ENCODE measurements around the gene UROC1.

UROC1 gene

DNA sequence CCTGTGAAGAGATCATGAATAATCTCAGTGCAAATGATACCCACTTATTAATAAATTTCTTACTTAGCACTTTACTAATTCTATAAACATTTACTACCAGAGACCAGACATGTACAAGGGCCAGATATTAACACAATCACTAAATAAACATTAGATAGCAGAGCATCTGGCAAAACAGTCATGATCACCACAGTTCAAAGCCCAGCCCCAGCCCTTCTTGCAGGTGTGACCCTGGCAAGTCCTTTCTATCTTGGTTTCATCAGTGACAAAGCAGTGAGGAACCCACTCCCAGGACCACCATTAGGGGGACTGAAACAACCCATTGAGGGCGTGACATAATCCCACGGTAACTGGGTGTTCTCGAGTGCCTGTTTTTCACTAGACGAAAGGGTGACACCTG, 53.5 kb downstream of the UROC1 start:
- Histone ChIP-seq H3K4me2 (ENCODE audit: low read length, poor library complexity, severe bottlenecking) (no peak overlapping the region), H3K27ac (ENCODE audit: low read length, poor library complexity, severe bottlenecking) (no peak overlapping the region), H3K4me3 (ENCODE audit: insufficient read depth in 1 of 2, low read depth in 1 of 2, low read length in 2 of 2) (no peak overlapping the region), H3K4ac (ENCODE audit: low read depth in 1 of 2, low read length in 2 of 2) (no peak overlapping the region), H3K79me1 (replicated peaks; ENCODE audit: low read length, poor library complexity, severe bottlenecking) (peaks cover 71% of the 10 kb centered on the region), H3K23ac (ENCODE audit: low read length in 2 of 2) (no peak overlapping the region), H2BK15ac (ENCODE audit: low read depth, poor library complexity, severe bottlenecking) (no peak overlapping the region), H4K91ac (ENCODE audit: low read length) (no peak overlapping the region), H2AFZ (ENCODE audit: low read depth, low read length) (no peak overlapping the region), H3K4me1 (ENCODE audit: control insufficient read depth, insufficient read depth, low read depth, low read length) (peaks cover 2% of the 10 kb centered on the region), H2BK12ac (ENCODE audit: low read length in 2 of 2) (no peak overlapping the region), H3K14ac (ENCODE audit: low read length in 2 of 2) (no peak overlapping the region), H3K9ac (ENCODE audit: low read length) (no peak overlapping the region), H2BK5ac (ENCODE audit: low read depth, low read length, poor library complexity, severe bottlenecking) (no peak overlapping the region), H4K8ac (ENCODE audit: low read length) (no peak overlapping the region), H3K9me3 (ENCODE audit: control insufficient read depth, low read length) (no peaks in the 10 kb centered on the region), H3K18ac (ENCODE audit: low read depth in 1 of 2, low read length in 2 of 2) (no peak overlapping the region), H3K27me3 (ENCODE audit: control insufficient read depth in 1 of 2, insufficient read depth in 1 of 2, low read length in 2 of 2) (no peaks in the 10 kb centered on the region), H2AK5ac (ENCODE audit: low read length, severe bottlenecking) (no peak overlapping the region), H2BK120ac (ENCODE audit: low read depth, low read length) (no peak overlapping the region), H3K36me3 (ENCODE audit: control insufficient read depth in 1 of 2, insufficient read depth in 2 of 2, low read depth in 1 of 2, low read length in 2 of 2) (peaks cover 81 to 96% of the 10 kb centered on the region in 2 experiments)
- no peak for DNase-seq
- WGBS = 88% methylated on average over 4 of the region's 4 CpGs

DNA sequence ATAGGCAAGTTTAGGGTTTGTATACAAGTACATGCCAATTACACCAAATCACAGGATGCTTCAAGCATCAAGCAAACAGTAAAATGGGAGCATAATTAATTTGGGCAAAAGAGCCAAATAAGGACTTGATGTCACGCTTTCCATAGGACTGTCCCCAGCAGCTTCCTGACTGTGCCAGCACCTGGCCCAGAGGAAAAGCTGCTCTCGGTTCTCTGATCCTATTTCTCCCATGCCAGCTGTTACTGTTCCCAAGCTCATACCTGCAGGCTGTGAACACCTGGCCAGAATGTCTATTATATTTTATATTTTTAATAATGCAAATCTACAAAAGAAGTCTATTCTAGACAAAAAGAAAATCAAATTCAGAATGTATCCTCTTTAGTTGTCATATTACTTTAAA, 54.1 kb downstream of the UROC1 start:
- no peak for DNase-seq
- Histone ChIP-seq H3K4me2 (ENCODE audit: low read length, poor library complexity, severe bottlenecking) (no peak overlapping the region), H2BK120ac (ENCODE audit: low read depth, low read length) (no peak overlapping the region), H3K23ac (ENCODE audit: low read length in 2 of 2) (no peak overlapping the region), H3K27me3 (ENCODE audit: control insufficient read depth in 1 of 2, insufficient read depth in 1 of 2, low read length in 2 of 2) (no peaks in the 10 kb centered on the region), H2AK5ac (ENCODE audit: low read length, severe bottlenecking) (no peak overlapping the region), H2AFZ (ENCODE audit: low read depth, low read length) (no peak overlapping the region), H3K27ac (ENCODE audit: low read length, poor library complexity, severe bottlenecking) (no peak overlapping the region), H3K9ac (ENCODE audit: low read length) (no peak overlapping the region), H4K91ac (ENCODE audit: low read length) (no peak overlapping the region), H2BK15ac (ENCODE audit: low read depth, poor library complexity, severe bottlenecking) (no peak overlapping the region), H2BK12ac (ENCODE audit: low read length in 2 of 2) (no peak overlapping the region), H3K14ac (ENCODE audit: low read length in 2 of 2) (no peak overlapping the region), H3K4ac (ENCODE audit: low read depth in 1 of 2, low read length in 2 of 2) (no peak overlapping the region), H3K18ac (ENCODE audit: low read depth in 1 of 2, low read length in 2 of 2) (no peak overlapping the region), H2BK5ac (ENCODE audit: low read depth, low read length, poor library complexity, severe bottlenecking) (no peak overlapping the region), H3K36me3 (ENCODE audit: control insufficient read depth in 1 of 2, insufficient read depth in 2 of 2, low read depth in 1 of 2, low read length in 2 of 2) (peaks cover 76 to 96% of the 10 kb centered on the region in 2 experiments), H4K8ac (ENCODE audit: low read length) (no peak overlapping the region), H3K79me1 (replicated peaks; ENCODE audit: low read length, poor library complexity, severe bottlenecking) (peaks cover 67% of the 10 kb centered on the region), H3K4me1 (ENCODE audit: control insufficient read depth, insufficient read depth, low read depth, low read length) (peaks cover under 1% of the 10 kb centered on the region), H3K4me3 (ENCODE audit: insufficient read depth in 1 of 2, low read depth in 1 of 2, low read length in 2 of 2) (no peak overlapping the region), H3K9me3 (ENCODE audit: control insufficient read depth, low read length) (no peaks in the 10 kb centered on the region)
- WGBS = 100% methylated on average over 2 of the region's 2 CpGs

DNA sequence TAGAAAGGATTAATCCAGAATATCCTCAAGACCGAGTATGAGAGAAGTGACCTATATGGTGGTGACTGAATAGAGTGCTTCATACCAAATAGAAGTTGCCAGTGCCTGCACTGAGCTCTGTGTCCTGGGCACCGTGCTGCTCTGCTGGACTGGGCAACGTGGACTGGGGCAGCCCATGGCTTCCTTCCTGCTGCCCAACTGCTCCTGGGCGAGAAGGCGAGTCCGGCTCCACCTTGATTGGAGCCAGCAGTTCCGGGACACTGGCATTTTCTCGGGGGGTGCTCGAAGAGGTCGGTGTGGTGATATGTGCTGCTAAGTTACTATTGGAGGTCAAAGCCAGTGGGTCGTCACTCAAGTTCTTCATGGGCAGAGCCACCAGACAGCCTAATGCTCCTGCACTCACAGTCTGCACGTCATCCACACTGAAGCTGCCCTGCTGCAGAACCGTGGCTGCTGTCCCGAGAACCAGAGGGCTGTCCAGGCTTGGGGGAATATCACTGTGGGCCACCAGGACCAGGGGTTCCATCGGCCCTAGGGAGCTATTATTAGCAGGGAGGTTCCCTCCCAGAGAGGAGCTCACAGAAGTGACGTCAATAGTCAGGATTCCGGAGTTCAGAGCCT, 56.0 kb downstream of the UROC1 start:
- Histone ChIP-seq H4K91ac (ENCODE audit: low read length) (no peak overlapping the region), H2AK5ac (ENCODE audit: low read length, severe bottlenecking) (no peak overlapping the region), H3K79me1 (replicated peaks; ENCODE audit: low read length, poor library complexity, severe bottlenecking) (peaks cover 60% of the 10 kb centered on the region), H3K4me1 (ENCODE audit: control insufficient read depth, insufficient read depth, low read depth, low read length) (no peaks in the 10 kb centered on the region), H2BK120ac (ENCODE audit: low read depth, low read length) (no peak overlapping the region), H3K14ac (ENCODE audit: low read length in 2 of 2) (no peak overlapping the region), H3K36me3 (ENCODE audit: control insufficient read depth in 1 of 2, insufficient read depth in 2 of 2, low read depth in 1 of 2, low read length in 2 of 2) (peaks cover 70 to 94% of the 10 kb centered on the region in 2 experiments), H2BK5ac (ENCODE audit: low read depth, low read length, poor library complexity, severe bottlenecking) (no peak overlapping the region), H3K9me3 (ENCODE audit: control insufficient read depth, low read length) (no peaks in the 10 kb centered on the region), H4K8ac (ENCODE audit: low read length) (no peak overlapping the region), H2AFZ (ENCODE audit: low read depth, low read length) (no peak overlapping the region), H3K18ac (ENCODE audit: low read depth in 1 of 2, low read length in 2 of 2) (no peak overlapping the region), H3K23ac (ENCODE audit: low read length in 2 of 2) (no peak overlapping the region), H3K9ac (ENCODE audit: low read length) (no peak overlapping the region), H3K4ac (ENCODE audit: low read depth in 1 of 2, low read length in 2 of 2) (no peak overlapping the region), H3K27me3 (ENCODE audit: control insufficient read depth in 1 of 2, insufficient read depth in 1 of 2, low read length in 2 of 2) (no peaks in the 10 kb centered on the region), H3K4me3 (ENCODE audit: insufficient read depth in 1 of 2, low read depth in 1 of 2, low read length in 2 of 2) (no peak overlapping the region), H3K27ac (ENCODE audit: low read length, poor library complexity, severe bottlenecking) (no peak overlapping the region), H2BK15ac (ENCODE audit: low read depth, poor library complexity, severe bottlenecking) (no peak overlapping the region), H3K4me2 (ENCODE audit: low read length, poor library complexity, severe bottlenecking) (no peak overlapping the region), H2BK12ac (ENCODE audit: low read length in 2 of 2) (no peak overlapping the region)
- 96% methylated on average over 17 of the region's 17 CpGs for WGBS
- DNase-seq = no peak

DNA sequence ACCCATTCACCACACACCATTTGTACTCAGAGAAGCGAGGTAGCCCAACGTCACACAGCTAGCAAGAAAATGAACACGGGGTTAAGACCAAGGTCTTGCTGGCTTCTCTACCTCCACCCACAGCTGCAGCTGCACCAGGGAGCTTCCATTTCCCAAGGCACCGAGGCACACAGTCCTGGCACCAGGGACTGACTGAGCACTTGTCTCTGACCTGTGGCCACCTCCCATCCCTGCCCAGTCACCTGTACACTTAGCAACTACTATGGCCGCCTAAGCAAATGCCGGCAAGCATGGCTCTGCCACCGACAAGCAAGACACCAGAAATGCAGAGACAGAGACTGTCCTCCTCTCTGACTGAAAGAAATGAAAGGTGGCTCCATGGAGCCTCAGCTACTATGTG, 57.2 kb downstream of the UROC1 start:
- no peak overlapping the region for H2AK5ac ChIP-seq (ENCODE audit: low read length, severe bottlenecking)
- 95% methylated on average over 7 of the region's 7 CpGs for WGBS
- H3K9ac ChIP-seq (ENCODE audit: low read length) = no peak overlapping the region

More for the DNA sequence above, 57.2 kb downstream of the UROC1 start:
- Histone ChIP-seq H4K91ac (ENCODE audit: low read length) (peak overlapping the region; percentile 11), H3K23ac (ENCODE audit: low read length in 2 of 2) (no peak overlapping the region), H3K18ac (ENCODE audit: low read depth in 1 of 2, low read length in 2 of 2) (no peak overlapping the region), H2BK120ac (ENCODE audit: low read depth, low read length) (no peak overlapping the region), H3K79me1 (replicated peaks; ENCODE audit: low read length, poor library complexity, severe bottlenecking) (peaks cover 58% of the 10 kb centered on the region), H3K14ac (ENCODE audit: low read length in 2 of 2) (no peak overlapping the region), H2BK12ac (ENCODE audit: low read length in 2 of 2) (no peak overlapping the region), H3K27me3 (ENCODE audit: control insufficient read depth in 1 of 2, insufficient read depth in 1 of 2, low read length in 2 of 2) (no peaks in the 10 kb centered on the region), H3K9me3 (ENCODE audit: control insufficient read depth, low read length) (no peaks in the 10 kb centered on the region), H2BK5ac (ENCODE audit: low read depth, low read length, poor library complexity, severe bottlenecking) (no peak overlapping the region), H3K4ac (ENCODE audit: low read depth in 1 of 2, low read length in 2 of 2) (no peak overlapping the region), H2BK15ac (ENCODE audit: low read depth, poor library complexity, severe bottlenecking) (no peak overlapping the region), H2AFZ (ENCODE audit: low read depth, low read length) (no peak overlapping the region), H3K4me3 (ENCODE audit: insufficient read depth in 1 of 2, low read depth in 1 of 2, low read length in 2 of 2) (no peak overlapping the region), H3K27ac (ENCODE audit: low read length, poor library complexity, severe bottlenecking) (no peak overlapping the region), H4K8ac (ENCODE audit: low read length) (peak overlapping the region; percentile 52), H3K4me2 (ENCODE audit: low read length, poor library complexity, severe bottlenecking) (no peak overlapping the region), H3K36me3 (ENCODE audit: control insufficient read depth in 1 of 2, insufficient read depth in 2 of 2, low read depth in 1 of 2, low read length in 2 of 2) (peaks cover 67 to 90% of the 10 kb centered on the region in 2 experiments), H3K4me1 (ENCODE audit: control insufficient read depth, insufficient read depth, low read depth, low read length) (no peaks in the 10 kb centered on the region)
- no peak for DNase-seq
